ENCODE measurements around the gene SSR3.
A peak's percentile ranks its signal among the peaks of the same experiment; 100 is the strongest.

Gene SSR3

DNA sequence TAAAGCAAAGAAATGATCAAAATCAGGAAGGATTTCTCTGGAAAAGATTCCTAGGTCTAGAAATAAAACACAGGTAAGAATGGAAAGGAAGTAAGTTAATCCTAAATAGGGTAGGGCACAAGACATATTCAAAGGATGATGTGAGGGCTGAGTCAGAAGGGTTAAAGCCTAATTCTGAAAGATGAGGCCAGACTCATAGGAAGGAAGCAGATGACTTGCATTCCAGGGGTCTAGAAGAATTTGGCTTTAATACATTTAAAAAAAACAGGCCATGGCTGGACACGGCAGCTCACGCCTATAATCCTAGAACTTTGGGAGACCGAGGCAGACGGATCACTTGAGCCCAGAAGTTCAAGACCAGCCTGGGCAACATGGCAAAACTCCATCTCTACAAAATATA, 3.2 kb downstream of the SSR3 start:
- POLR2A ChIA-PET (ENCODE audit: low non-redundant PET), result no interaction called here
- CTCF ChIA-PET, result interaction anchor here (0.7 kb wide), 1 partner anchor 536 kb away, joined by 3 read pairs; no protein-coding TSS in a partner anchor

GRCh38 chr3:156551261-156551660, 3.7 kb downstream of the SSR3 start:
- ChIA-PET CTCF (no interaction called here), POLR2A (ENCODE audit: low non-redundant PET) (no interaction called here)
- TF ChIP-seq, protein P1, sequence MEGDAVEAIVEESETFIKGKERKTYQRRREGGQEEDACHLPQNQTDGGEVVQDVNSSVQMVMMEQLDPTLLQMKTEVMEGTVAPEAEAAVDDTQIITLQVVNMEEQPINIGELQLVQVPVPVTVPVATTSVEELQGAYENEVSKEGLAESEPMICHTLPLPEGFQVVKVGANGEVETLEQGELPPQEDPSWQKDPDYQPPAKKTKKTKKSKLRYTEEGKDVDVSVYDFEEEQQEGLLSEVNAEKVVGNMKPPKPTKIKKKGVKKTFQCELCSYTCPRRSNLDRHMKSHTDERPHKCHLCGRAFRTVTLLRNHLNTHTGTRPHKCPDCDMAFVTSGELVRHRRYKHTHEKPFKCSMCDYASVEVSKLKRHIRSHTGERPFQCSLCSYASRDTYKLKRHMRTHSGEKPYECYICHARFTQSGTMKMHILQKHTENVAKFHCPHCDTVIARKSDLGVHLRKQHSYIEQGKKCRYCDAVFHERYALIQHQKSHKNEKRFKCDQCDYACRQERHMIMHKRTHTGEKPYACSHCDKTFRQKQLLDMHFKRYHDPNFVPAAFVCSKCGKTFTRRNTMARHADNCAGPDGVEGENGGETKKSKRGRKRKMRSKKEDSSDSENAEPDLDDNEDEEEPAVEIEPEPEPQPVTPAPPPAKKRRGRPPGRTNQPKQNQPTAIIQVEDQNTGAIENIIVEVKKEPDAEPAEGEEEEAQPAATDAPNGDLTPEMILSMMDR (conservative IDR thresholded peaks at IDR 0.05; ENCODE audit: low read depth), result no peak
- H3K27ac ChIP-seq, result peak overlapping the region; percentile 77; the same call in 1 of the 2 replicates
- no peak for DNase-seq (ENCODE audit: low spot score)

More for the DNA sequence above, 3.2 kb downstream of the SSR3 start:
- H3K27ac ChIP-seq, result peak overlapping the region; percentile 77
- TF ChIP-seq, protein P1 (conservative IDR thresholded peaks at IDR 0.05; ENCODE audit: low read depth), result no peak
- peak; percentile 60 for DNase-seq (ENCODE audit: low spot score)

DNA sequence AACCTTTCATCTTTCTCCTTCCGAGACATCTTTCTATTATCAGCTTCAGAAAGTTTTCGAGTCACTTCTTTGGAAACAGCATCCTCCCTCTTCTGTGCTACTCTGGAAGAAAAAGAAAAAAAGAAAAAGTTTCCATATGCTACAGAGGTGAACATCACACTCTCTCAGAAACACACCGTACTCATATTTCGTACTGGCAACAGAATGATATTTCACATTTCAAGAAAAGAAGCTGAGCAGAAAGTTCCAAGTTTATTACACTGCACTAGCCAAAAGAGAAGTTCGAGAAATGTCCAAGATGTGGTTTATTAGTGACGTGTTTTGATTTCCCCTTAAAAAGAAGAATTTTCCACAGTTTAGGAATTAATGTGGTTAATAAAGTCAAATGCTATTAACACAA, 6.0 kb downstream of the SSR3 start:
- H3K27ac ChIP-seq, result no peak overlapping the region
- no peak for DNase-seq (ENCODE audit: low spot score)
- CTCF ChIA-PET, result interaction anchor here (0.5 to 1.0 kb wide), 5 partner anchors 125 to 665 kb away, joined by 3 to 6 read pairs (median 4); partner anchors contain the start of gene TIPARP
- POLR2A ChIA-PET (ENCODE audit: low non-redundant PET), result no interaction called here
- TF ChIP-seq, protein P1 (conservative IDR thresholded peaks at IDR 0.05; ENCODE audit: low read depth), result no peak

DNA sequence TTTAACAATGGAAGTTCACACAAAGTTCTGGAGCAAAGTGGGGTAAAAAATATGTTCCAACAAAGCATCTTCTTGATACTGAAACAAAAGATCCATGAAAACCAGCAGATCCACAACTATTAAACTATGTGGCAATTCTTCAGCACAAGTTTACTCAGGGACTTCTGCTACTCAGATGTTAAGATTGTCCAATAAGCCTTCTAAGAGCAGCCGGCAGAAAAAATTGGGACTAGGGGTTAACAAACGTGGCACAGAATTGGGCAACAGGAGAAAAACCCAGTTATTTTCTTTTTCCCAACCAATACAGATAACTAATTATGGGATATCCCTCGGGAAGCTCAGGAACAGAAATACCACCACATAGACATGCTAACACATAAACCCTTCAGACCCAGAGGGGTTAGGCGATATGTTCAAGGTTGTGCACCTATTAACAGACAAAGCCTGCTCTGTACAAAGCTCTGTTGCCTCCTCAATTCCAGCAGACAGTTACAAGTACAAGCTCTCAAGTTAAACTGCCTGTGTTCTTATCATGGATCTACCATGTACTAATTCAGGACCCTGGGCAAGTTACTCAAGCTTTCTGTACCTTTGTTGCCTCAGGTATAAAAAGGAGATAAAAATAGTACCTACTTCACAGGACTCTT, 6.8 kb downstream of the SSR3 start:
- POLR2A ChIA-PET (ENCODE audit: low non-redundant PET), result no interaction called here
- H3K27ac ChIP-seq, result no peak overlapping the region
- CTCF ChIA-PET, result interaction anchor here (0.5 to 1.0 kb wide), 2 partner anchors 126 to 211 kb away, joined by 4 to 6 read pairs; partner anchors contain the start of gene TIPARP
- no peak for DNase-seq (ENCODE audit: low spot score)
- TF ChIP-seq, protein P1 (conservative IDR thresholded peaks at IDR 0.05; ENCODE audit: low read depth), result no peak

GRCh38 chr3:156547637-156548036, 7.3 kb downstream of the SSR3 start:
- ChIA-PET POLR2A (ENCODE audit: low non-redundant PET) (no interaction called here), CTCF (no interaction called here)
- peak; percentile 14 for DNase-seq (ENCODE audit: low spot score)
- H3K27ac ChIP-seq, result no peak overlapping the region
- TF ChIP-seq, protein P1 (conservative IDR thresholded peaks at IDR 0.05; ENCODE audit: low read depth), result no peak

DNA sequence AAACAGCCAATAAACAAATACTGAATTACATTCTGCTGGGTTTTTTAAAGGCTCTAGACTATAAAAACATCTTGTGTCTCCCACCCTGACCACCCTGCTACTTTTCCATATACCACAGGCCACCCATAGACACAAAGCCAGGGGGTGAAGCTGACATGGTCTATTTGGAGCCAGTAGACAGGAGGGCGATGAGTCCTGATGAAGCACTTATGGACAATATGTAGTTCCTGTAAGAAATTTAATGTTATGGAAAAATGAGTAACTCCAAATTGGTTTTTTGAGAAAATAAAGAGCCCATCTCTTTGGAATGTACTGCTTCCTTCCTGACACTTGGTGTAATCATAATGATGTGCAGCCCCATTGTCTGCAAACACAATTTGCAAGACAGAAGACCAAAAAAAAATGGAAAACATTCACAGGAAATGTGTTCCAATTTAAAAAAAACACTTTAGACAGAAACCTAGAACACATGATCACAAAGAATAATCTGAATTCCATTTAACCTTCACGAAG, 11.8 kb downstream of the SSR3 start:
- CTCF ChIA-PET, result interaction anchor here (0.7 to 1.0 kb wide), 5 partner anchors 31 to 721 kb away, joined by 3 to 5 read pairs (median 3); no protein-coding TSS in a partner anchor
- H3K27ac ChIP-seq, result no peak overlapping the region
- TF ChIP-seq, protein P1 (conservative IDR thresholded peaks at IDR 0.05; ENCODE audit: low read depth), result no peak
- POLR2A ChIA-PET (ENCODE audit: low non-redundant PET), result no interaction called here
- no peak for DNase-seq (ENCODE audit: low spot score)
